Kidney (tissue), 14 donors: Measurements from ENCODE around the gene CABP1. TPM values are rescaled to one million over a fixed set of nuclear protein-coding genes. Genes with fewer than 3 reads are reported as not detected.

Source experiments
- DNase-seq, 5 donors: peaks; one replicate each; pipeline ENCODE4 v3.0.0-alpha.2; 2013 to 2020
- FAIRE-seq: peaks from 2 replicates; lab custom pipeline; 2012; peaks lifted over from hg19 to GRCh38; lab: Jason Lieb, UNC
- H3K27ac ChIP-seq, 2 donors: one replicate each; pipeline ENCODE4 v1.7.0; 2013; ENCODE audit warnings: low read depth in 2 of 2, low read length in 2 of 2, inconsistent platforms in 1 of 2
- H3K27me3 ChIP-seq: one replicate; pipeline ENCODE4 v1.7.1; 2013; ENCODE audit warnings: low read length, inconsistent platforms; ENCODE audit not compliant: control insufficient read depth, insufficient read depth
- H3K36me3 ChIP-seq, 3 donors: one replicate each; pipeline versions ENCODE4 v1.7.0 to v1.7.1; 2013; ENCODE audit warnings: low read length in 3 of 3, control low read depth in 1 of 3, inconsistent platforms in 1 of 3; ENCODE audit not compliant: insufficient read depth in 3 of 3, control insufficient read depth in 2 of 3
- H3K4me1 ChIP-seq, 3 donors: one replicate each; pipeline versions ENCODE4 v1.7.0 to v1.7.1; 2013; ENCODE audit warnings: low read length in 3 of 3, inconsistent platforms in 1 of 3, low read depth in 1 of 3; ENCODE audit not compliant: control insufficient read depth in 2 of 3, insufficient read depth in 2 of 3
- H3K4me3 ChIP-seq, 3 donors: one replicate each; pipeline versions ENCODE4 v1.7.0 to v1.8.1; 2013; ENCODE audit warnings: low read length in 3 of 3, control low read depth in 1 of 3, inconsistent platforms in 1 of 3
- H3K9ac ChIP-seq, 3 donors: one replicate each; pipeline versions ENCODE4 v1.7.0 to v1.7.1; 2013; ENCODE audit warnings: low read length in 3 of 3, control low read depth in 1 of 3, inconsistent platforms in 1 of 3
- H3K9me3 ChIP-seq, 3 donors: one replicate each; pipeline versions ENCODE4 v1.7.0 to v1.7.1; 2013; ENCODE audit warnings: low read length in 3 of 3, control low read depth in 1 of 3, inconsistent platforms in 1 of 3; ENCODE audit not compliant: control insufficient read depth in 2 of 3, insufficient read depth in 1 of 3
- CTCF ChIP-seq: IDR thresholded peaks from 3 replicates; pipeline ENCODE4 v1.5.1; 2012; ENCODE audit warnings: mild to moderate bottlenecking, moderate library complexity, borderline replicate concordance; ENCODE audit not compliant: insufficient read depth; ENCODE audit errors: extremely low read depth
- intact Hi-C: fragments of 100-400 bp; cut with DNase I; formaldehyde crosslinking; loops from one replicate; pipeline ENCODE4 v1.11.1; 2022
- polyA plus RNA-seq: library from polyadenylated mRNA; stranded (reverse); fragments of 350-450 nt; fragmentation: Illumina TruSeq; extraction: RNeasy Lipid Tissue Mini Kit (QIAGEN cat#74804); gene quantifications from one replicate; pipeline ENCODE4 v1.2.3, GENCODE V29; 2014; ENCODE audit warnings: low read depth, low replicate concordance; ENCODE audit not compliant: insufficient read depth
- total RNA-seq: library from RNA; stranded (reverse); fragmentation: NEBNext Ultra II Directional; extraction: Animal tissue kit (Norgen Biotek cat#: 25700); gene quantifications from one replicate; pipeline ENCODE4 v1.2.1, GENCODE V29; 2021
- donor health status: control.
- donor health status: control.
- donor health status: control.
- donor health status: control.
- donor health status: control.
- donor health status: DM: yes; HTN: yes; CAD: no.
- donor health status: Normal renal cell carcinoma (clear cell type).

Gene CABP1
- total and polyA plus RNA-seq, 2 donors from 2014 or later: 2.0 to 24.1 TPM

GRCh38 chr12:120646044-120646443, 5.6 kb downstream of the CABP1 start:
- DNase-seq (peak in 1 of 5 donors; percentile 8), FAIRE-seq (no peak)
- Histone ChIP-seq H3K27me3 (peaks cover 25% of the 10 kb centered on the region), H3K9ac (no peak overlapping the region), H3K36me3 (no peaks in the 10 kb centered on the region), H3K4me1 (peaks cover 0 to 11% (median 0%) of the 10 kb centered on the region in 3 donors), H3K9me3 (no peaks in the 10 kb centered on the region), H3K27ac (no peak overlapping the region), H3K4me3 (no peak overlapping the region)
- TF ChIP-seq CTCF: no peak
- intact Hi-C loops: loop anchor here (10.0 kb wide), 1 partner anchor 69 kb away; the partner anchor contains the start of gene UNC119B

- peak in 1 of 5 donors; percentile 55 for DNase-seq
- H3K4me1 ChIP-seq: peaks cover 0 to 7% (median 0%) of the 10 kb centered on the region in 3 donors
- H3K27ac ChIP-seq: no peak overlapping the region
- no peaks in the 10 kb centered on the region for H3K9me3 ChIP-seq
- no peak for TF ChIP-seq CTCF
- peaks cover 18% of the 10 kb centered on the region for H3K27me3 ChIP-seq
- H3K4me3 ChIP-seq: no peak overlapping the region
- no peak overlapping the region for H3K9ac ChIP-seq
- intact Hi-C loops: loop anchor here (10.0 kb wide), 1 partner anchor 67 kb away; the partner anchor contains the start of gene UNC119B
- H3K36me3 ChIP-seq: no peaks in the 10 kb centered on the region
- FAIRE-seq: no peak
Observed at GRCh38 chr12:120647375-120647755, 6.9 kb downstream of the CABP1 start.

GRCh38 chr12:120649442-120650232, 9.2 kb downstream of the CABP1 start:
- intact Hi-C loops: loop anchor here (10.0 kb wide), 1 partner anchor 65 kb away; the partner anchor contains the start of gene UNC119B
- H3K9me3 ChIP-seq: no peaks in the 10 kb centered on the region

More at GRCh38 chr12:120649442-120650232, 9.2 kb downstream of the CABP1 start:
- Histone ChIP-seq H3K4me3 (peak overlapping the region in 2 of 3 donors; percentile 26 to 37), H3K4me1 (peaks cover 0 to 7% (median 0%) of the 10 kb centered on the region in 3 donors), H3K9ac (peak overlapping the region in 1 of 3 donors; percentile 19), H3K36me3 (no peaks in the 10 kb centered on the region), H3K27ac (no peak overlapping the region), H3K27me3 (peaks cover 4% of the 10 kb centered on the region)
- TF ChIP-seq CTCF: no peak
- DNase-seq: peak in 2 of 5 donors; percentile 19 to 58
- FAIRE-seq: no peak
